Measurements from ENCODE around the gene PPP1R10. TPM values are rescaled to one million over a fixed set of nuclear protein-coding genes. Genes with fewer than 3 reads are reported as not detected.
"Not testable (repeated sequence)": the region's sequence is repeated elsewhere in the genome, so short reads cannot be mapped to it uniquely, and the experiment has no call there.

PPP1R10 gene
- total RNA-seq, 1 donor from 2014 or later = 112 TPM

DNA sequence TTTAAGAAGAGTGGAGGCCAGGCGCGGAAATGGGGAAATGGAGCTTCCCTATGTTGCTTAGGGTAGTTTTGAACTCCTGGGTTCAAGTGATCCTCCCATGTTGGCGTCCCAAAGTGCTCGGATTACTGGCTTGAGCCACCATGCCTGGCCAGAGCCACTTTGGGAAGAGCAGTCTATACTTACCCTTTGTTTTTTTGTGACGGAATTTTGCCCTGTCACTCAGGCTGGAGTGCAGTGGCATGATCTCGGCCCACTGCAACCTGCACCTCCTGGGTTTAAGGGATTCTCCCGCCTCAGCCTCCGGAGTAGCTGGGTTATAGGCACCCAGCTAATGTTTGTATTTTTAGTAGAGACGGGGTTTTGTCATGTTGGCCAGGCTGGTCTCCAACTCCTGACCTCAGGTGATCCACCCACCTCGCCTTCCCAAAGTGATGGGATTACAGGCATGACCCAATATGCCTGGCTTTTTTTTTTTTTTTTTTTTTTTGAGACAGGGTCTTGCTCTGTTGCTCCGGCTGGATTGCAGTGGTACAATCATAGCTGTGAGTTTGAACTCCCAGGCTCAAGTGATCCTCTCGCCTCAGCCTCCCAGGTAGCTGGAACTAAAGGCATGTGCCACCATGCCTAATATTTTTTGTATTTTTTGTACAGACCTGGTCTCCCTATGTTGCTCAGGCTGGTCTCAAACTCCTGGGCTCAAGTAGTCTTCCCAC lies 18.0 kb downstream of the PPP1R10 start:
- ChIA-PET CTCF (interaction anchor here (0.9 to 7.4 kb wide), 5 partner anchors 15 to 116 kb away, joined by 4 to 171 read pairs (median 4); no protein-coding TSS in a partner anchor), POLR2A (interaction anchor here (0.7 to 6.3 kb wide), 8 partner anchors 11 to 117 kb away, joined by 3 to 75 read pairs (median 4); partner anchors contain the start of genes ABCF1, GNL1, MRPS18B and PPP1R10)
- TF ChIP-seq, protein P1, sequence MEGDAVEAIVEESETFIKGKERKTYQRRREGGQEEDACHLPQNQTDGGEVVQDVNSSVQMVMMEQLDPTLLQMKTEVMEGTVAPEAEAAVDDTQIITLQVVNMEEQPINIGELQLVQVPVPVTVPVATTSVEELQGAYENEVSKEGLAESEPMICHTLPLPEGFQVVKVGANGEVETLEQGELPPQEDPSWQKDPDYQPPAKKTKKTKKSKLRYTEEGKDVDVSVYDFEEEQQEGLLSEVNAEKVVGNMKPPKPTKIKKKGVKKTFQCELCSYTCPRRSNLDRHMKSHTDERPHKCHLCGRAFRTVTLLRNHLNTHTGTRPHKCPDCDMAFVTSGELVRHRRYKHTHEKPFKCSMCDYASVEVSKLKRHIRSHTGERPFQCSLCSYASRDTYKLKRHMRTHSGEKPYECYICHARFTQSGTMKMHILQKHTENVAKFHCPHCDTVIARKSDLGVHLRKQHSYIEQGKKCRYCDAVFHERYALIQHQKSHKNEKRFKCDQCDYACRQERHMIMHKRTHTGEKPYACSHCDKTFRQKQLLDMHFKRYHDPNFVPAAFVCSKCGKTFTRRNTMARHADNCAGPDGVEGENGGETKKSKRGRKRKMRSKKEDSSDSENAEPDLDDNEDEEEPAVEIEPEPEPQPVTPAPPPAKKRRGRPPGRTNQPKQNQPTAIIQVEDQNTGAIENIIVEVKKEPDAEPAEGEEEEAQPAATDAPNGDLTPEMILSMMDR (IDR thresholded peaks at IDR 0.05) = no peak
- Mint-ChIP-seq H3K27me3 (no peaks in the 10 kb centered on the region), H3K4me1 (peaks cover 9% of the 10 kb centered on the region), H3K9me3 (no peaks in the 10 kb centered on the region), H3K27ac (no peak overlapping the region), H3K36me3 (ENCODE audit: low read depth) (peaks cover 62% of the 10 kb centered on the region), H3K4me3 (no peak overlapping the region)
- ATAC-seq (ENCODE audit: low read depth) (no peak), DNase-seq (no peak)
- intact Hi-C loops (cut with micrococcal nuclease) = no loop called here

DNA sequence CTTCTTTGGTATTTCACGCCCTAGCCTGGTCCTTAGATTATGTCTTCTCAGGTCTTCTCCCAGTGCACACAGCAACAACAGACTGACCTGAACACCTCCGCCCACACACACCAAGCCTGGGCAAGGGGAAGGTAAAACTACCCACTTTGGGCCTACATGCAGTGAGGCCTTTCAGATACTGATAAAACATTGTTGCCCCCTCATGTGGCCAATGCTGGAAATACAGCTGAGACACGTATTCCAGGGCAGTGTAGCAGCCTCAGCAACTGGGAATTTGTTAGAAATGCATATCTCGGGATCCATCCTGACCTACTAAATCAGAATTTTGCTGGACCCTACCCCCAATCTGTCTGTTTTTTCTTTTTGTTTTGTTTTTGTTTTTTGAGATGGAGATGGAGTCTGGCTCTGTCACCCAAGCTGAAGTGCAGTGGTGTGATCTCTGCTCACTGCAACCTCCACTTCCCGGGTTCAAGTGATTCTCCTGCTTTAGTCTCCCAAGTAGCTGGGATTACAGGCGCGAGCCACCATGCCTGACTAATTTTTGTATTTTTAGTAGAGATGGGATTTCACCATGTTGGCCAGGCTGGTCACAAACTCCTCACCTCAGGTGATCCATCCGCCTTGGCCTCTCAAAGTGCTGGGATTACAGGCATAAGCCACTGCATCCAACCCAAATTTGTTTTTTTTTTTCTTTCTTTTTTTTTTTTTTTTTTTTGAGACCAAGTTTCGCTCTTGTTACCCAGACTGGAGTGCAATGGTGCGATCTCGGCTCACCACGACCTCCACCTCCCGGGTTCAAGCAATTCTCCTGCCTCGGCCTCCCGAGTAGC lies 19.5 kb downstream of the PPP1R10 start:
- not testable (repeated sequence) for H3K4me1 Mint-ChIP-seq, H3K9me3 Mint-ChIP-seq, H3K4me3 Mint-ChIP-seq, H3K27me3 Mint-ChIP-seq, H3K27ac Mint-ChIP-seq
- ChIA-PET CTCF (interaction anchor here (0.6 to 7.4 kb wide), 23 partner anchors 10 to 162 kb away, joined by 3 to 171 read pairs (median 4); partner anchors contain the start of genes DHX16 and MRPS18B), POLR2A (interaction anchor here (0.6 to 6.3 kb wide), 11 partner anchors 12 to 284 kb away, joined by 3 to 75 read pairs (median 4); partner anchors contain the start of genes ABCF1, DHX16, MRPS18B and PPP1R10)
- H3K36me3 Mint-ChIP-seq (ENCODE audit: low read depth) = peaks cover 59% of the 10 kb centered on the region
- TF ChIP-seq, protein P1 (IDR thresholded peaks at IDR 0.05) = peak; percentile 72
- DNase-seq (peak; percentile 57), ATAC-seq (ENCODE audit: low read depth) (peak; percentile 94)
- intact Hi-C loops (cut with micrococcal nuclease) = loop anchor here (1.0 kb wide), 3 partner anchors 56 to 144 kb away; no protein-coding TSS in a partner anchor

DNA sequence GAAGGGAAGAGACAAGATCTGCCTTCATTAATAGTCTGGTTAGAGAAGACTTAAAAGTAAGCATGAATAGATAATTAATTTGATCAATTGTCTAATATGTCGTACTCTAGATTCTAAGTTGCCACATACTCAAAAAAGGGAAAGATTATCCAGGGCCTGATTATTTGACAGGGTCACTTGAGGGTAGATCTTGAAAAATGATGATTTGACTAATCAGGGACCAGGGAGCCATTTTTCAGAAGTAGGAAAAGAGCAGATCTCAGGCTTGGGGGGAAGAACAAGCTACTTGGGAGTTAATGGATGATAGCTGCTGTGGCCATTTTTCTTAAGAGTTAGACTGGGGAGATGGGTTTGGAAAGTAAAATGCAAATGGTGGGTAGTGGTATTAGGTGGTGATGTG lies 24.8 kb downstream of the PPP1R10 start:
- POLR2A ChIA-PET = interaction anchor here (1.1 kb wide), 1 partner anchor 23 kb away, joined by 8 read pairs; no protein-coding TSS in a partner anchor
- TF ChIP-seq, protein P1 (IDR thresholded peaks at IDR 0.05) = no peak
- Mint-ChIP-seq H3K27ac (no peak overlapping the region), H3K4me1 (peaks cover 3% of the 10 kb centered on the region), H3K4me3 (no peak overlapping the region), H3K9me3 (no peaks in the 10 kb centered on the region), H3K27me3 (no peaks in the 10 kb centered on the region), H3K36me3 (ENCODE audit: low read depth) (peaks cover 70% of the 10 kb centered on the region)
- no peak for ATAC-seq (ENCODE audit: low read depth)
- intact Hi-C loops (cut with micrococcal nuclease) = no loop called here
- no peak for DNase-seq
- CTCF ChIA-PET = interaction anchor here (1.4 kb wide), 1 partner anchor 110 kb away, joined by 4 read pairs; no protein-coding TSS in a partner anchor

DNA sequence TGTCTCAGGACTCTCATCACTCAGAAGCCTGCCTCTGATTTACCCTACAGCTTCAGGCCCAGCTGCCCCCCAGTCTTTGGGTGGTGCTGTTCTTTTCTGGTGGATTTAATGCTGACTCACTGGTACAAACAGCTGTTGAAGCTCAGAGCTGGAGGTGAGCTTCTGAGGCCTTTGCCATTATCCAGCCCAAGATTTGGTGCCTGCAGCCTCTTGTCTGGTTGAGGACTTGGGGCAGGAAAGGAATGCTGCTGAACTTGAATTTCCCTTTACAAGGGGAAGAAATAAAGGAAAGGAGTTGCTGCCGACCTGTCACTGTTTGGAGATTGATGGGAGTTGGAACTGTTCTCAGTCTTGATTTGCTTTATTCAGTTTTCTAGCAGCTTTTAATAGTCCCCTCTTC lies 26.0 kb downstream of the PPP1R10 start:
- POLR2A ChIA-PET = interaction anchor here (0.5 to 1.2 kb wide), 6 partner anchors 22 to 75 kb away, joined by 3 to 12 read pairs (median 6); partner anchors contain the start of genes MRPS18B and PPP1R10
- H3K27ac Mint-ChIP-seq = no peak overlapping the region
- no peaks in the 10 kb centered on the region for H3K4me1 Mint-ChIP-seq
- CTCF ChIA-PET = interaction anchor here (0.8 to 1.1 kb wide), 2 partner anchors 109 to 132 kb away, joined by 3 read pairs; no protein-coding TSS in a partner anchor
- H3K27me3 Mint-ChIP-seq = no peaks in the 10 kb centered on the region
- DNase-seq (no peak), ATAC-seq (ENCODE audit: low read depth) (no peak)
- TF ChIP-seq, protein P1 (IDR thresholded peaks at IDR 0.05) = no peak
- H3K9me3 Mint-ChIP-seq = no peaks in the 10 kb centered on the region
- no peak overlapping the region for H3K4me3 Mint-ChIP-seq
- H3K36me3 Mint-ChIP-seq (ENCODE audit: low read depth) = peaks cover 81% of the 10 kb centered on the region
- intact Hi-C loops (cut with micrococcal nuclease) = no loop called here

Data from activated B cell treated with CpG ODN at 0.5 μM for 24 hours (primary cell).